SK-N-SH treated with all-trans-retinoic acid at 6 μM for 48 hours (cell line): ENCODE data around the gene CDX1.
A peak's percentile ranks its signal among the peaks of the same experiment; 100 is the strongest.

Experiments
- ATAC-seq: fragments of 200-7000 bp; cut with Tn5 transposase; 3 replicates; pipeline ENCODE4 v1.9.1; 2020; ENCODE audit warnings: mild to moderate bottlenecking, moderate library complexity
- ARNTL ChIP-seq: fragments of 450-650 bp; formaldehyde crosslinking; IDR thresholded peaks from 2 replicates; pipeline ENCODE4 v1.5.0; 2020; ENCODE audit warnings: low read depth, mild to moderate bottlenecking, moderate library complexity, borderline replicate concordance
- BACH2 ChIP-seq: fragments of 250-450 bp; sonication (Bioruptor Pico); IDR thresholded peaks from 2 replicates; pipeline ENCODE4 v1.9.0; 2021; ENCODE audit warnings: mild to moderate bottlenecking, borderline replicate concordance
- CSDC2 ChIP-seq: fragments of 250-450 bp; sonication (Bioruptor Pico); IDR thresholded peaks from 2 replicates; pipeline ENCODE4 v1.5.0; 2020; ENCODE audit warnings: mild to moderate bottlenecking, moderate library complexity
- ESRRG ChIP-seq: fragments of 250-450 bp; sonication (Bioruptor Pico); IDR thresholded peaks from 2 replicates; pipeline ENCODE4 v1.6.1; 2021; ENCODE audit warnings: mild to moderate bottlenecking
- GLIS3 ChIP-seq: fragments of 250-450 bp; sonication (Bioruptor Pico); IDR thresholded peaks from 2 replicates; pipeline ENCODE4 v1.5.0; 2020; ENCODE audit warnings: mild to moderate bottlenecking, moderate library complexity
- ISL1 ChIP-seq: fragments of 250-450 bp; sonication (Bioruptor Pico); IDR thresholded peaks from 2 replicates; pipeline ENCODE4 v2.1.2; 2022; ENCODE audit warnings: mild to moderate bottlenecking, moderate library complexity
- OSR1 ChIP-seq: fragments of 250-450 bp; sonication (Bioruptor Pico); IDR thresholded peaks from 2 replicates; pipeline ENCODE4 v1.8.0; 2022; ENCODE audit warnings: moderate library complexity, mild to moderate bottlenecking, inconsistent platforms
- RARB ChIP-seq: fragments of 250-450 bp; sonication (Bioruptor Pico); IDR thresholded peaks from 2 replicates; pipeline ENCODE4 v1.8.0; 2021; ENCODE audit warnings: mild to moderate bottlenecking, moderate library complexity
- SNAI2 ChIP-seq: fragments of 250-450 bp; sonication (Bioruptor Pico); IDR thresholded peaks from 2 replicates; pipeline ENCODE4 v1.5.0; 2020; ENCODE audit warnings: mild to moderate bottlenecking, moderate library complexity
- TCF4 ChIP-seq: fragments of 250-450 bp; sonication (Bioruptor Pico); IDR thresholded peaks from 2 replicates; pipeline ENCODE4 v1.8.0; 2021; ENCODE audit warnings: mild to moderate bottlenecking, moderate library complexity, borderline replicate concordance
- TOX ChIP-seq: fragments of 250-450 bp; sonication (Bioruptor Pico); IDR thresholded peaks from 2 replicates; pipeline ENCODE4 v1.8.0; 2021; ENCODE audit warnings: mild to moderate bottlenecking, moderate library complexity, borderline replicate concordance
- ZC3H10 ChIP-seq: fragments of 250-450 bp; sonication (Bioruptor Pico); IDR thresholded peaks from 2 replicates; pipeline ENCODE4 v1.5.1; 2021; ENCODE audit warnings: mild to moderate bottlenecking, moderate library complexity
- ZFP3 ChIP-seq: fragments of 250-450 bp; sonication (Bioruptor Pico); IDR thresholded peaks from 2 replicates; pipeline ENCODE4 v1.5.0; 2020; ENCODE audit warnings: mild to moderate bottlenecking, moderate library complexity
- ZFP30 ChIP-seq: fragments of 450-650 bp; formaldehyde crosslinking; IDR thresholded peaks from 2 replicates; pipeline ENCODE4 v1.5.0; 2022; ENCODE audit warnings: mild to moderate bottlenecking, moderate library complexity
- ZNF565 ChIP-seq: fragments of 450-650 bp; formaldehyde crosslinking; conservative IDR thresholded peaks from 2 replicates; pipeline ENCODE4 v1.5.0; 2020; ENCODE audit warnings: low read depth, mild to moderate bottlenecking, moderate library complexity
- ZNF70 ChIP-seq: fragments of 450-650 bp; formaldehyde crosslinking; IDR thresholded peaks from 2 replicates; pipeline ENCODE4 v1.5.0; 2020; ENCODE audit warnings: mild to moderate bottlenecking, moderate library complexity
- ZNF8 ChIP-seq: fragments of 450-650 bp; formaldehyde crosslinking; IDR thresholded peaks from 2 replicates; pipeline ENCODE4 v1.5.0; 2020; ENCODE audit warnings: mild to moderate bottlenecking, moderate library complexity
- TF ChIP-seq, protein P1 (sequence below): fragments of 250-450 bp; sonication (Bioruptor Pico); IDR thresholded peaks from 2 replicates; pipeline ENCODE4 v1.5.1; 2021; ENCODE audit warnings: mild to moderate bottlenecking, moderate library complexity
- TF ChIP-seq, protein P2 (sequence below): fragments of 250-450 bp; sonication (Bioruptor Pico); IDR thresholded peaks from 2 replicates; pipeline ENCODE4 v1.5.0; 2020; ENCODE audit warnings: mild to moderate bottlenecking, moderate library complexity
- TF ChIP-seq, protein P3 (sequence below): fragments of 250-450 bp; sonication (Bioruptor Pico); IDR thresholded peaks from 2 replicates; pipeline ENCODE4 v1.5.1; 2020; ENCODE audit warnings: low read depth, mild to moderate bottlenecking, moderate library complexity

CDX1 gene

DNA sequence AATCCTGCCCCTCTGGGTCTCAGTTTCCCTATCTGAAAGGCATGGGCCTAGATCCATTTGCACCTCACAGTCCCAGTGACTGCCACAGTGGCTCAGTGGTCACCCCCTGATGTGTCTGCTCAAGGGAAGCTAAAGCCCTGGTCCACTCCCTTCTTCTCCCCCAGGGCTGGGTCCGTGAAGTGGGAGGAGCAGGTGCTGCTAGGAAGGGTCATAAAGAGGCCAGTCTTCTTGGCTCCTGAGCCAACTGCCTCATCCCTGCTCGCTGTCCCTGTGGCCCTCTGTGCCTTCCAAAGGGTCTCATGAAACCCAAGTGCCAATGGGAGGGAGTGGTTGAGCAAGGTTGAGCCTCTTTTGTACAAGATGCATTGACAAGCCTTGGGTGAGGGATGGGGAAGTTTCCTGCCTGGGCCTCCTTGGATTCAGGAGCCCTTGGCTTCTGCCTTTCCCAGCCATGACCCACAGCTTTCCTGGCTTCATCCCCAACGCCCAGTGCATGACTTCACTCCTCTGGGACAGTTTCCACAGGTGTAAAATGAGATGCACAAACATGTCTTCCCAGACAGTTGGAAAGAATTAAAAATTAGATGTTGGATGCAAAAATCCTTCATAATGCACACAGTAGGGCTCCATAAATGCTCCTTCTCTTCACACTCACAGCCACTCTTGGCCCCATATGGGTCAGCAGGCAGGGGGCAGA is 21.7 kb downstream of the CDX1 start:
- no peak for ATAC-seq
- TF ChIP-seq BACH2 (CRISPR knock-in tag): no peak
- TF ChIP-seq, protein P1, sequence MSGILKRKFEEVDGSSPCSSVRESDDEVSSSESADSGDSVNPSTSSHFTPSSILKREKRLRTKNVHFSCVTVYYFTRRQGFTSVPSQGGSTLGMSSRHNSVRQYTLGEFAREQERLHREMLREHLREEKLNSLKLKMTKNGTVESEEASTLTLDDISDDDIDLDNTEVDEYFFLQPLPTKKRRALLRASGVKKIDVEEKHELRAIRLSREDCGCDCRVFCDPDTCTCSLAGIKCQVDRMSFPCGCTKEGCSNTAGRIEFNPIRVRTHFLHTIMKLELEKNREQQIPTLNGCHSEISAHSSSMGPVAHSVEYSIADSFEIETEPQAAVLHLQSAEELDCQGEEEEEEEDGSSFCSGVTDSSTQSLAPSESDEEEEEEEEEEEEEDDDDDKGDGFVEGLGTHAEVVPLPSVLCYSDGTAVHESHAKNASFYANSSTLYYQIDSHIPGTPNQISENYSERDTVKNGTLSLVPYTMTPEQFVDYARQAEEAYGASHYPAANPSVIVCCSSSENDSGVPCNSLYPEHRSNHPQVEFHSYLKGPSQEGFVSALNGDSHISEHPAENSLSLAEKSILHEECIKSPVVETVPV: no peak
- TF ChIP-seq TOX (CRISPR knock-in tag): no peak
- TF ChIP-seq ZFP3 (CRISPR knock-in tag): no peak
- TF ChIP-seq OSR1 (CRISPR knock-in tag): no peak
- TF ChIP-seq GLIS3 (CRISPR knock-in tag): no peak
- TF ChIP-seq CSDC2 (CRISPR knock-in tag): no peak
- no peak for TF ChIP-seq ZNF565
- TF ChIP-seq ZNF70 (CRISPR knock-in tag): no peak
- TF ChIP-seq RARB (CRISPR knock-in tag): no peak
- TF ChIP-seq, protein P2, sequence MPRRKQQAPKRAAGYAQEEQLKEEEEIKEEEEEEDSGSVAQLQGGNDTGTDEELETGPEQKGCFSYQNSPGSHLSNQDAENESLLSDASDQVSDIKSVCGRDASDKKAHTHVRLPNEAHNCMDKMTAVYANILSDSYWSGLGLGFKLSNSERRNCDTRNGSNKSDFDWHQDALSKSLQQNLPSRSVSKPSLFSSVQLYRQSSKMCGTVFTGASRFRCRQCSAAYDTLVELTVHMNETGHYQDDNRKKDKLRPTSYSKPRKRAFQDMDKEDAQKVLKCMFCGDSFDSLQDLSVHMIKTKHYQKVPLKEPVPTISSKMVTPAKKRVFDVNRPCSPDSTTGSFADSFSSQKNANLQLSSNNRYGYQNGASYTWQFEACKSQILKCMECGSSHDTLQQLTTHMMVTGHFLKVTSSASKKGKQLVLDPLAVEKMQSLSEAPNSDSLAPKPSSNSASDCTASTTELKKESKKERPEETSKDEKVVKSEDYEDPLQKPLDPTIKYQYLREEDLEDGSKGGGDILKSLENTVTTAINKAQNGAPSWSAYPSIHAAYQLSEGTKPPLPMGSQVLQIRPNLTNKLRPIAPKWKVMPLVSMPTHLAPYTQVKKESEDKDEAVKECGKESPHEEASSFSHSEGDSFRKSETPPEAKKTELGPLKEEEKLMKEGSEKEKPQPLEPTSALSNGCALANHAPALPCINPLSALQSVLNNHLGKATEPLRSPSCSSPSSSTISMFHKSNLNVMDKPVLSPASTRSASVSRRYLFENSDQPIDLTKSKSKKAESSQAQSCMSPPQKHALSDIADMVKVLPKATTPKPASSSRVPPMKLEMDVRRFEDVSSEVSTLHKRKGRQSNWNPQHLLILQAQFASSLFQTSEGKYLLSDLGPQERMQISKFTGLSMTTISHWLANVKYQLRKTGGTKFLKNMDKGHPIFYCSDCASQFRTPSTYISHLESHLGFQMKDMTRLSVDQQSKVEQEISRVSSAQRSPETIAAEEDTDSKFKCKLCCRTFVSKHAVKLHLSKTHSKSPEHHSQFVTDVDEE (CRISPR knock-in tag): no peak
- TF ChIP-seq, all 23 proteins: peak for 0

DNA sequence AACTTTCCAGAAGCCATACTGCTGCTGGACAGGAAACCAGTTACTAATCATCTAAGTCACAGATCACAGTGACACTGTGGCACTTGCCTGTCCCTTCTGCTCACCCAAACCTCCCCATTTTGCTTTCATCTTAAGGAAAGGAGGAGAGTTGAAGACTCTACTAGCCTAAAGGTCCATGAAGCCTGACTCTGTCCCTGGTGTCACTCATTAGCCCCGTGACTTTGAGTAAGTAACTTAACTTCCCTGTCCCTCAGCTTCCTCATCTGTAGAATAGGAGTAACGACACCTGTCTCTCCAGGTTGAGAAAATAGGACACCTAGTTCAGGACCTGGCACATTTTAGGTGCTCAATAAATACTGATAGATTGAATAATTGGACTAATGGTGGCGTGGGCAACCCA is 22.7 kb downstream of the CDX1 start:
- ATAC-seq: no peak
- TF ChIP-seq SNAI2 (CRISPR knock-in tag) (no peak), ISL1 (CRISPR knock-in tag) (no peak), ESRRG (CRISPR knock-in tag) (no peak), ZNF8 (CRISPR knock-in tag) (no peak), ZFP30 (no peak), ZFP3 (CRISPR knock-in tag) (no peak), RARB (CRISPR knock-in tag) (no peak), TOX (CRISPR knock-in tag) (no peak), ZNF565 (no peak), TCF4 (no peak), OSR1 (CRISPR knock-in tag) (no peak), ARNTL (CRISPR knock-in tag) (no peak), BACH2 (CRISPR knock-in tag) (no peak), ZNF70 (CRISPR knock-in tag) (no peak), GLIS3 (CRISPR knock-in tag) (no peak)
- TF ChIP-seq, protein P2 (CRISPR knock-in tag): no peak
- TF ChIP-seq, protein P1: no peak

DNA sequence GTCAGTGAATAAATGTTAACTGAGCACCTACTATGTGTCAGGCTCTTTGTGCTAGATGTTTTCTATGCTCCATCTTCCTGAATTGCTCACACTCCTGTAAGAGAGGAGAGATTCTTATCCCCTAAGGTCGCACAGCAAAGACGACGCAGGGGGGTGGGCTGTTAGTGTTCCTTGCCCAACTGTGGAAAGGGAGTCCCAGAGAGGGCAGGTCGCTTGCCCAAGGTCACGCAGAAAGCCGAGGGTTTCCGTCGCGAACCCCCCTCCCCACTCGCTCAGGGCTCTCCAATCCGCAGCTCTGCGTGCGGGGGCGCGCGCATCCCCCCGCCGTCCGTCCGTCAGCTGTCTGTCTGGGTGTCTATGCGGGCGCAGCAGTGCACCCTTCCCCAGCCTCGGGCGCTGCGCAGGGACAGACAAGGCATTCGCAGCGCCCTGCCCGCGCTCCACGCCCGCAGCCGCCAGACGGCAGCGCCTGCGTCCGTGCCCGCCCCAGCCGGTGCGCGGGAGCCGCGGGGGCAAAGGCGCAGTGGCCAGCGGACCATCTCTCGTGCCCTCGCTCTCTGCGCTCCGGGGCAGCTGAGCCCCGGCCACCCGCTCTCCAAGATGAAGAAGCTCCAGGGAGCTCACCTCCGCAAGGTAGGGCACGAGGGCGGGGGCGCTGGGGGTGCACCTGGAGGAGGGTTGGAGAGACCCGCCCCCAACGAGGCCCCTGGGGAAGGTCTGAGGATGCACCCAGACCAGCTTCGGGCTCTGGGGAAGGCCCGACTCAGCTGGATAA is 23.3 kb downstream of the CDX1 start, which contains the start of gene SLC6A7:
Gene SLC6A7, plus strand, starts transcription at position 335 of the 775 bp plus-strand sequence. Its CDS starts 266 bp downstream, at position 601.
- TF ChIP-seq, protein P3, sequence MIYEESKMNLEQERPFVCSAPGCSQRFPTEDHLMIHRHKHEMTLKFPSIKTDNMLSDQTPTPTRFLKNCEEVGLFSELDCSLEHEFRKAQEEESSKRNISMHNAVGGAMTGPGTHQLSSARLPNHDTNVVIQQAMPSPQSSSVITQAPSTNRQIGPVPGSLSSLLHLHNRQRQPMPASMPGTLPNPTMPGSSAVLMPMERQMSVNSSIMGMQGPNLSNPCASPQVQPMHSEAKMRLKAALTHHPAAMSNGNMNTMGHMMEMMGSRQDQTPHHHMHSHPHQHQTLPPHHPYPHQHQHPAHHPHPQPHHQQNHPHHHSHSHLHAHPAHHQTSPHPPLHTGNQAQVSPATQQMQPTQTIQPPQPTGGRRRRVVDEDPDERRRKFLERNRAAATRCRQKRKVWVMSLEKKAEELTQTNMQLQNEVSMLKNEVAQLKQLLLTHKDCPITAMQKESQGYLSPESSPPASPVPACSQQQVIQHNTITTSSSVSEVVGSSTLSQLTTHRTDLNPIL: no peak
- no peak for TF ChIP-seq OSR1 (CRISPR knock-in tag)
- no peak for TF ChIP-seq ESRRG (CRISPR knock-in tag)
- no peak for TF ChIP-seq TCF4
- TF ChIP-seq SNAI2 (CRISPR knock-in tag): no peak
- TF ChIP-seq ZC3H10 (CRISPR knock-in tag): no peak
- no peak for TF ChIP-seq GLIS3 (CRISPR knock-in tag)
- peak; percentile 48; the same call in 2 of the 3 replicates for ATAC-seq
